ENCODE data around the gene STK40.

DNA sequence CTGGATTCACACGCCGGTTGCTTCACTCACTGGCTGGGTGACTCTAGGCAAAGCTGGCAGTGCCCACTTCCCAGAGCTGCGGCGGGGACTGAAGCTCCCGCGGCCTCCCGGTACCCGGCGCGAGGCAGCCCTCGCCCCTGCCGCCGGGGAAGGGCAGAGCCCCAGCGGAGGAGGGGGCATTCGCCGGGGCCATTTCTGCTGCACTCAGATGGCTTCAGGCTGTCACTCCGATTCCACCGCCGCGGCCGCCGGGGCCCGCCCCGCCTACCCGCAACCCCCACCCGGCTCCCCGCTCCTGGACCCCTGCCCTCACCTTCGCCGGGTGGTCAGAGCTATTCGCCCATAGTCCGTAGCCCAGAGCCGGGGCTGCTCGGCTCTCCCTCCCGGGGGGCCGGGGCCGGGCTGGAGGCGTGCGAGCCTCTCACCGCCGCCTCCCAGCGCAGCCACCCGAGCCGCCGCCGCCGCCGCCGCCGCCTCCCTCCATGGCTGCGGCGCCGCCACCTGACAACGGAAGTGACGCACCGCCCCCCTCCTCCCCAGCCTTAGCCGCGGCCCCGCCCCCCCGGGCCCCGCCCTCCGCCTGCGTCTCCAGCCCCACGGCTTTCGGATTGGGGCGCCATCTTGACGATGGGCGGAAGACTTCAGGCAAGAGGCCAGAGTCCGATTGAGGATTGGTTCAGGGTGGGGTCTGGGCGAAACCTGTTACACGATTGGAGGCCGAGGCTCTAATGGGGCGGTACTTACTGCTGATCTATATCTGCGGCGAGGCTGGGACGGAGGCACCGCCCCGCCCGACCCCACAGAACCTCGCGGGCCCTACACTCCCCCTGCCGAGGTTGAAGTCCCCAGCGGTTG, at the start of gene STK40:
- TF ChIP-seq POLR2A (IDR thresholded peaks at IDR 0.05) (peak; percentile 76 to 98), CTCF (IDR thresholded peaks at IDR 0.05) (peak in 1 of 4 experiments; percentile 10)

Measured in uterus (tissue), 2 donors.